Endothelial cell of umbilical vein (primary cell): ENCODE data around the gene HEATR5A. TPM values are rescaled to one million over a fixed set of nuclear protein-coding genes. Genes with fewer than 3 reads are reported as not detected.

Experiments
- BruUV-seq: library from RNA; stranded (reverse); fragments of 400-500 nt; replicated peaks from 2 replicates; lab custom pipeline; 2021; lab: Mats Ljungman, UMichigan
- CTCF ChIA-PET: fragments of 300-600, 350-600 bp; sonication (Branson Sonifier 250); formaldehyde crosslinking; loops from one replicate; lab custom pipeline; 2021; ENCODE audit warnings: antibody characterized with exemption, inconsistent platforms; lab: Charles Lee
- POLR2A ChIA-PET: fragments of 300-600, 350-600 bp; sonication (Branson Sonifier 250); formaldehyde crosslinking; loops from one replicate; lab custom pipeline; 2021; ENCODE audit warnings: antibody characterized with exemption, inconsistent platforms; lab: Charles Lee
- DNase-seq: peaks from one replicate; pipeline ENCODE4 v3.0.0-alpha.2; 2011; ENCODE audit warnings: low read depth, low spot score
- FAIRE-seq: peaks from 2 replicates; lab custom pipeline; 2011; peaks lifted over from hg19 to GRCh38; lab: Jason Lieb, UNC
- H2AFZ ChIP-seq: 2 replicates; pipeline ENCODE4 v1.6.0; 2012; ENCODE audit warnings: low read depth, low read length, control low read depth, inconsistent platforms
- H3K27ac ChIP-seq: 2 replicates; pipeline ENCODE4 v1.5.1; 2011; ENCODE audit warnings: low read depth, mild to moderate bottlenecking, control low read depth, low read length, moderate library complexity; ENCODE audit not compliant: insufficient read depth
- H3K27me3 ChIP-seq, 2 experiments: 2 replicates each; pipeline versions ENCODE4 v1.6.0 to v1.6.1; 2011; ENCODE audit warnings: low read length in 2 of 2, mixed read lengths in 1 of 2; ENCODE audit not compliant: control insufficient read depth in 2 of 2, insufficient read depth in 2 of 2
- H3K36me3 ChIP-seq, 2 experiments: 2 replicates in 1 of 2; 3 replicates in 1 of 2; pipeline ENCODE4 v1.5.1; 2011; ENCODE audit warnings: low read length in 2 of 2, mild to moderate bottlenecking in 1 of 2, moderate library complexity in 1 of 2; ENCODE audit not compliant: control insufficient read depth in 2 of 2, insufficient read depth in 2 of 2; ENCODE audit errors: extremely low read depth in 1 of 2
- H3K4me1 ChIP-seq: 3 replicates; pipeline ENCODE4 v1.5.1; 2011; ENCODE audit warnings: mild to moderate bottlenecking, low read length; ENCODE audit not compliant: control insufficient read depth, insufficient read depth; ENCODE audit errors: extremely low read depth
- H3K4me2 ChIP-seq: 2 replicates; pipeline ENCODE4 v1.6.1; 2011; ENCODE audit warnings: low read length, control low read depth, mixed read lengths; ENCODE audit not compliant: insufficient read depth
- H3K4me3 ChIP-seq, 3 experiments: fragments of 200-600 bp in 1 of 3; sonication (generic), shearing (Covaris generic) in 1 of 3; replicated peaks in 1 of 3; 2 replicates each; pipeline ENCODE4 v1.5.1; 2011 to 2016; ENCODE audit warnings: control low read depth in 3 of 3, low read length in 3 of 3, mild to moderate bottlenecking in 2 of 3, inconsistent platforms in 1 of 3, low read depth in 1 of 3, moderate library complexity in 1 of 3; ENCODE audit not compliant: insufficient read depth in 1 of 3
- H3K79me2 ChIP-seq: 2 replicates; pipeline ENCODE4 v1.6.0; 2012; ENCODE audit warnings: low read length, inconsistent platforms; ENCODE audit not compliant: control insufficient read depth, insufficient read depth
- H3K9ac ChIP-seq: replicated peaks from 2 replicates; pipeline ENCODE3; 2011; ENCODE audit warnings: low read length, control low read depth; ENCODE audit not compliant: insufficient read depth; ENCODE audit errors: extremely low read depth
- H3K9me1 ChIP-seq: replicated peaks from 3 replicates; pipeline ENCODE4 v1.6.0; 2011; ENCODE audit warnings: mild to moderate bottlenecking, low read length; ENCODE audit not compliant: control insufficient read depth, insufficient read depth; ENCODE audit errors: extremely low read depth
- H3K9me3 ChIP-seq: replicated peaks from 2 replicates; pipeline ENCODE4 v1.5.1; 2012; ENCODE audit warnings: low read length, inconsistent platforms; ENCODE audit not compliant: control insufficient read depth, insufficient read depth
- H4K20me1 ChIP-seq: replicated peaks from 2 replicates; pipeline ENCODE3; 2011; ENCODE audit warnings: mild to moderate bottlenecking, low read length; ENCODE audit not compliant: control insufficient read depth, insufficient read depth; ENCODE audit errors: extremely low read depth
- CTCF ChIP-seq, 2 donors: IDR thresholded peaks; 1 replicate in 1 of 2; 2 replicates in 1 of 2; pipeline ENCODE4 v1.5.1; 2011; ENCODE audit warnings: low read length in 2 of 2, mild to moderate bottlenecking in 2 of 2, moderate library complexity in 2 of 2, control low read depth in 1 of 2, inconsistent platforms in 1 of 2, low read depth in 1 of 2; ENCODE audit not compliant: insufficient read depth in 1 of 2; ENCODE audit errors: extremely low read depth in 1 of 2
- EZH2 ChIP-seq: IDR thresholded peaks from 2 replicates; pipeline ENCODE4 v1.6.1; 2012; ENCODE audit warnings: borderline replicate concordance, low read depth, mild to moderate bottlenecking, moderate library complexity, low read length, inconsistent platforms; ENCODE audit not compliant: severe bottlenecking
- FOS ChIP-seq: IDR thresholded peaks from 2 replicates; pipeline ENCODE4 v1.6.1; 2011; ENCODE audit warnings: mild to moderate bottlenecking, low read length, moderate library complexity, borderline replicate concordance; ENCODE audit not compliant: insufficient read depth
- GATA2 ChIP-seq: IDR thresholded peaks from 2 replicates; pipeline ENCODE4 v1.7.0; 2011; ENCODE audit warnings: low read depth, mild to moderate bottlenecking, moderate library complexity, mixed read lengths, low read length; ENCODE audit not compliant: insufficient read length, insufficient read depth
- JUN ChIP-seq: IDR thresholded peaks from 2 replicates; pipeline ENCODE4 v1.6.1; 2011; ENCODE audit warnings: borderline replicate concordance, low read depth; ENCODE audit not compliant: insufficient read length, insufficient read depth
- MAX ChIP-seq: IDR thresholded peaks from 2 replicates; pipeline ENCODE4 v1.6.1; 2011; ENCODE audit not compliant: insufficient read depth, insufficient read length
- MYC ChIP-seq: IDR thresholded peaks from one replicate; pipeline ENCODE4 v1.6.1; 2011; ENCODE audit warnings: mild to moderate bottlenecking, low read depth, low read length
- POLR2A ChIP-seq: IDR thresholded peaks from 2 replicates; pipeline ENCODE4 v1.6.1; 2012; ENCODE audit warnings: low read depth, mild to moderate bottlenecking, control low read depth, low read length
- POLR2AphosphoS5 ChIP-seq: IDR thresholded peaks from 2 replicates; pipeline ENCODE4 v1.6.1; 2012; ENCODE audit warnings: low read depth, mild to moderate bottlenecking, control low read depth, low read length, moderate library complexity; ENCODE audit not compliant: insufficient read depth
- dilution Hi-C: fragments of 300-500 bp; cut with MboI; formaldehyde crosslinking; loops from one replicate; pipeline ENCODE4 v1.15.0; 2019; ENCODE audit warnings: low sequenced_read_pairs; ENCODE audit not compliant: extremely low pct_ligation_motif_present
- intact Hi-C: fragments of 100-400 bp; cut with micrococcal nuclease; formaldehyde crosslinking; loops from one replicate; pipeline ENCODE4 v1.10.0; 2022
- polyA plus RNA-seq, 4 experiments: library from polyadenylated mRNA; depleted of rRNA in 3 of 4; stranded (reverse) in 3 of 4; unstranded in 1 of 4; fragments of >200 nt; gene quantifications; 2 replicates each; pipeline versions ENCODE4 v1.2.1 to v1.2.3, GENCODE V29; 2011 to 2012; ENCODE audit warnings: missing spikeins in 1 of 4
- total RNA-seq: library from RNA; stranded (reverse); gene quantifications from 2 replicates; pipeline ENCODE4 v1.2.3, GENCODE V29; 2021

The HEATR5A gene
- total and polyA plus RNA-seq, 2 donors (not counting 3 experiments of a cell fraction or from before 2014, with no cell fraction given): 12.6 to 45.3 TPM

- peaks cover 31% of the 10 kb centered on the region for H3K79me2 ChIP-seq
- no peak overlapping the region for H3K9ac ChIP-seq
- CTCF ChIA-PET: interaction anchor here (1.3 kb wide), 1 partner anchor 9 kb away, joined by 3 read pairs; no protein-coding TSS in a partner anchor
These were observed 1.9 kb downstream of the HEATR5A start for GRCh38 chr14:31418440-31418839.

More at GRCh38 chr14:31418440-31418839, 1.9 kb downstream of the HEATR5A start:
- no peak overlapping the region for H3K4me3 ChIP-seq
- peaks cover 2% of the 10 kb centered on the region for H3K9me1 ChIP-seq
- H3K4me1 ChIP-seq: peaks cover 25% of the 10 kb centered on the region
- H3K27me3 ChIP-seq: no peaks in the 10 kb centered on the region
- no peaks in the 10 kb centered on the region for H4K20me1 ChIP-seq
- H3K36me3 ChIP-seq: no peaks in the 10 kb centered on the region
- FAIRE-seq (no peak), DNase-seq (no peak)
- dilution Hi-C loops (no loop called here), intact Hi-C loops (no loop called here)
- BruUV-seq: no TSS peak
- POLR2A ChIA-PET: no interaction called here
- no peaks in the 10 kb centered on the region for H3K9me3 ChIP-seq
- no peak overlapping the region for H2AFZ ChIP-seq
- no peak for TF ChIP-seq MAX
- TF ChIP-seq GATA2: no peak
- TF ChIP-seq FOS: no peak
- no peak for TF ChIP-seq CTCF (IDR thresholded peaks at IDR 0.05; ENCODE audit: extremely low read depth in 1 of 2, insufficient read depth in 1 of 2, low read depth in 1 of 2, low read length in 2 of 2)
- TF ChIP-seq MYC: no peak
- no peak for TF ChIP-seq EZH2
- no peak for TF ChIP-seq POLR2AphosphoS5
- TF ChIP-seq POLR2A: no peak
- TF ChIP-seq JUN: no peak
- no peak overlapping the region for H3K27ac ChIP-seq
- peak overlapping the region; percentile 94 for H3K4me2 ChIP-seq
